Astrocyte of the spinal cord (primary cell): ENCODE data around the gene INTS2.

Experiments
- DNase-seq: peaks from one replicate; pipeline ENCODE4 v3.0.0; 2011; ENCODE audit warnings: low read depth, low spot score
- H3K4me3 ChIP-seq: 2 replicates; pipeline ENCODE4 v1.5.1; 2011; ENCODE audit warnings: low read depth, mild to moderate bottlenecking, low read length, moderate library complexity
- CTCF ChIP-seq: IDR thresholded peaks from 2 replicates; pipeline ENCODE4 v1.5.1; 2012; ENCODE audit warnings: low read depth, mild to moderate bottlenecking, low read length, inconsistent platforms
- in situ Hi-C: cut with HindIII; loops from 2 replicates; pipeline ENCODE4 v1.10.0; 2017; ENCODE audit warnings: low sequenced_read_pairs

Gene INTS2

GRCh38 chr17:61967729-61968128 lies 39.9 kb upstream of the INTS2 start:
- no peak for TF ChIP-seq CTCF
- H3K4me3 ChIP-seq = no peak overlapping the region
- no peak for DNase-seq
- in situ Hi-C loops = no loop called here

GRCh38 chr17:61966191-61966590 lies 38.4 kb upstream of the INTS2 start:
- no peak overlapping the region for H3K4me3 ChIP-seq
- no peak for DNase-seq
- no peak for TF ChIP-seq CTCF
- in situ Hi-C loops = no loop called here

- H3K4me3 ChIP-seq = no peak overlapping the region
- in situ Hi-C loops = no loop called here
- TF ChIP-seq CTCF = no peak
- DNase-seq = no peak
Observed at GRCh38 chr17:61955619-61956018, 27.8 kb upstream of the INTS2 start.

- TF ChIP-seq CTCF = no peak
- DNase-seq = no peak
- no peak overlapping the region for H3K4me3 ChIP-seq
- in situ Hi-C loops = no loop called here
Observed at GRCh38 chr17:61947367-61948078, 19.7 kb upstream of the INTS2 start.

GRCh38 chr17:61946359-61946758 lies 18.6 kb upstream of the INTS2 start:
- in situ Hi-C loops = no loop called here
- no peak overlapping the region for H3K4me3 ChIP-seq
- no peak for DNase-seq
- TF ChIP-seq CTCF = no peak

GRCh38 chr17:61943117-61943516 lies 15.3 kb upstream of the INTS2 start:
- H3K4me3 ChIP-seq = no peak overlapping the region
- in situ Hi-C loops = no loop called here
- DNase-seq = no peak
- no peak for TF ChIP-seq CTCF
